Kidney epithelial cell (primary cell): ENCODE data around the gene WARS2. TPM values are rescaled to one million over a fixed set of nuclear protein-coding genes. Genes with fewer than 3 reads are reported as not detected.
"Not testable (repeated sequence)": the region's sequence is repeated elsewhere in the genome, so short reads cannot be mapped to it uniquely, and the experiment has no call there.

ENCODE experiments used
- DNase-seq: peaks from one replicate; pipeline ENCODE4 v3.0.0-alpha.2; 2010; ENCODE audit warnings: low read depth
- H3K27me3 ChIP-seq: 2 replicates; pipeline ENCODE4 v1.6.0; 2011; ENCODE audit warnings: low read length; ENCODE audit not compliant: control insufficient read depth, insufficient read depth
- H3K36me3 ChIP-seq: 2 replicates; pipeline ENCODE4 v1.5.1; 2011; ENCODE audit warnings: low read length; ENCODE audit not compliant: control insufficient read depth, insufficient read depth
- H3K4me3 ChIP-seq: 2 replicates; pipeline ENCODE4 v1.5.1; 2011; ENCODE audit warnings: low read depth, mild to moderate bottlenecking, control low read depth, low read length
- CTCF ChIP-seq: IDR thresholded peaks from 2 replicates; pipeline ENCODE4 v1.5.1; 2011; ENCODE audit warnings: mild to moderate bottlenecking, moderate library complexity, low read length, control low read depth, inconsistent platforms; ENCODE audit not compliant: insufficient read depth, poor library complexity, severe bottlenecking
- total RNA-seq: library from RNA; depleted of rRNA; stranded (reverse); fragments of >200 nt; gene quantifications from 2 replicates; pipeline ENCODE4 v1.2.3, GENCODE V29; 2015

The WARS2 gene
- total RNA-seq, 1 donor from 2014 or later, result 18.7 TPM

GRCh38 chr1:119179051-119179450 lies 38.6 kb upstream of the WARS2 start:
- TF ChIP-seq CTCF, result no peak
- H3K27me3 ChIP-seq, result no peaks in the 10 kb centered on the region
- no peak for DNase-seq
- no peak overlapping the region for H3K4me3 ChIP-seq
- no peaks in the 10 kb centered on the region for H3K36me3 ChIP-seq

GRCh38 chr1:119172927-119173326 lies 32.5 kb upstream of the WARS2 start:
- H3K4me3 ChIP-seq, DNase-seq, H3K27me3 ChIP-seq, H3K36me3 ChIP-seq: not testable (repeated sequence)

GRCh38 chr1:119171381-119172010 lies 31.0 kb upstream of the WARS2 start:
- not testable (repeated sequence) for DNase-seq, H3K36me3 ChIP-seq, H3K27me3 ChIP-seq, H3K4me3 ChIP-seq

- Histone ChIP-seq H3K4me3 (no peak overlapping the region), H3K36me3 (no peaks in the 10 kb centered on the region), H3K27me3 (no peaks in the 10 kb centered on the region)
- no peak for TF ChIP-seq CTCF
- DNase-seq, result no peak
These were observed 22.9 kb upstream of the WARS2 start for GRCh38 chr1:119163396-119163795.

- no peaks in the 10 kb centered on the region for H3K36me3 ChIP-seq
- no peak for DNase-seq
These were observed 20.4 kb upstream of the WARS2 start for GRCh38 chr1:119160866-119161265.

GRCh38 chr1:119160409-119160808 lies 20.0 kb upstream of the WARS2 start:
- no peak for DNase-seq
- H3K4me3 ChIP-seq, result no peak overlapping the region
- TF ChIP-seq CTCF, result no peak
- no peaks in the 10 kb centered on the region for H3K36me3 ChIP-seq
- no peaks in the 10 kb centered on the region for H3K27me3 ChIP-seq

More at GRCh38 chr1:119160866-119161265, 20.4 kb upstream of the WARS2 start:
- no peak for TF ChIP-seq CTCF
- Histone ChIP-seq H3K4me3 (no peak overlapping the region), H3K27me3 (no peaks in the 10 kb centered on the region)

GRCh38 chr1:119159966-119160365 lies 19.5 kb upstream of the WARS2 start:
- no peak for TF ChIP-seq CTCF
- no peak for DNase-seq
- H3K4me3 ChIP-seq, result no peak overlapping the region
- H3K27me3 ChIP-seq, result no peaks in the 10 kb centered on the region
- no peaks in the 10 kb centered on the region for H3K36me3 ChIP-seq
